Neuron (in vitro differentiated cells): Measurements from ENCODE around the gene SMYD3.

Experiments
- H2AFZ ChIP-seq: one replicate; pipeline ENCODE4 v1.6.1; 2013; ENCODE audit warnings: low read depth, mild to moderate bottlenecking, inconsistent platforms, low read length, moderate library complexity
- H3K27me3 ChIP-seq: one replicate; pipeline ENCODE4 v1.6.1; 2013; ENCODE audit warnings: low read length; ENCODE audit not compliant: insufficient read depth
- H3K36me3 ChIP-seq: one replicate; pipeline ENCODE4 v1.6.1; 2013; ENCODE audit warnings: low read length; ENCODE audit not compliant: insufficient read depth
- H3K4me1 ChIP-seq: one replicate; pipeline ENCODE4 v1.6.1; 2013; ENCODE audit warnings: low read length; ENCODE audit not compliant: insufficient read depth
- H3K4me3 ChIP-seq: 2 replicates; pipeline ENCODE4 v1.5.1; 2013; ENCODE audit warnings: mild to moderate bottlenecking, low read length, moderate library complexity
- H3K9me3 ChIP-seq: one replicate; pipeline ENCODE4 v1.6.1; 2013; ENCODE audit warnings: low read length

Gene SMYD3

GRCh38 chr1:246416261-246416660 lies 90.8 kb downstream of the SMYD3 start:
- no peak overlapping the region for H3K4me3 ChIP-seq

GRCh38 chr1:246415028-246415427 lies 92.1 kb downstream of the SMYD3 start:
- Histone ChIP-seq H3K4me3 (no peak overlapping the region), H3K36me3 (no peaks in the 10 kb centered on the region), H2AFZ (no peak overlapping the region), H3K27me3 (no peaks in the 10 kb centered on the region), H3K4me1 (no peaks in the 10 kb centered on the region), H3K9me3 (peaks cover 8% of the 10 kb centered on the region)

More at GRCh38 chr1:246416261-246416660, 90.8 kb downstream of the SMYD3 start:
- Histone ChIP-seq H3K4me1 (no peaks in the 10 kb centered on the region), H3K36me3 (no peaks in the 10 kb centered on the region), H3K27me3 (no peaks in the 10 kb centered on the region), H3K9me3 (peaks cover 8% of the 10 kb centered on the region), H2AFZ (no peak overlapping the region)

GRCh38 chr1:246413430-246413829 lies 93.6 kb downstream of the SMYD3 start:
- Histone ChIP-seq H3K27me3 (no peaks in the 10 kb centered on the region), H3K36me3 (no peaks in the 10 kb centered on the region), H3K4me1 (no peaks in the 10 kb centered on the region), H3K9me3 (peaks cover 4% of the 10 kb centered on the region), H2AFZ (no peak overlapping the region), H3K4me3 (no peak overlapping the region)

GRCh38 chr1:246404078-246404477 lies 103.0 kb downstream of the SMYD3 start:
- no peaks in the 10 kb centered on the region for H3K4me1 ChIP-seq
- H3K36me3 ChIP-seq = no peaks in the 10 kb centered on the region
- H3K27me3 ChIP-seq = no peaks in the 10 kb centered on the region
- no peaks in the 10 kb centered on the region for H3K9me3 ChIP-seq
- no peak overlapping the region for H3K4me3 ChIP-seq
- H2AFZ ChIP-seq = no peak overlapping the region

DNA sequence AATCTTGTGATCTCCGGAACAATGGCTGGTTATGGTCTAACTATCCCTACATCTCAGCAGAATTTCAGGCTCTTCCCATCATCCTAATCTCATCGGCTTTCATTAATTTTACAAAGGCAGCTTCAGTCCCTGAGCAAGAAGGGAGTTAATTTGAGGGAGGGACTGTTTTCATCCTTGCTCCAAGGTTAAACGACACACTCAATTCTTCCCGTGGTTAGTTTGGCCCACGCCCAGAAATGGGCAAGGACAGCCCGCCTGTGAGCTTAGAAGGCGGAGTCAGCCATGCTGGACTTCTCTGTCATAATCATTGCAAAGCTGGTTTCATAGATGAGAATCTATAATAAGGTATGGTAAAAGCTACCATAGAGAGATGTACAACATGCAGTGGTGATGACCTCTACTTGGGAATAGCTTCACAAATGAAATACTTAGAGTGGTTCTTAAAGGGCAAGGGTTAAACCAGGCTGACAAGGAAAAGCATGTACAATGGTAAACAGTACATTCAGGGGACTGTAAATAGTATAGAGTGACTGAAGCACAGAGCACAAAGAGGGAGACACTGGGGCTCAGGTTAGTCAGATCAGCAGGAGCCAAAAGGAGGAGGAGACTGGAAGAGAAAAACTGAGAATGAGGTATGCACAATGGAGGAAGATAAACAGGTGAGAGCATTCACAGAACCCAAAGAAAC lies 108.8 kb downstream of the SMYD3 start:
- H3K9me3 ChIP-seq = no peaks in the 10 kb centered on the region
- H3K4me3 ChIP-seq = no peak overlapping the region
- no peak overlapping the region for H2AFZ ChIP-seq
- H3K4me1 ChIP-seq = no peaks in the 10 kb centered on the region
- no peaks in the 10 kb centered on the region for H3K27me3 ChIP-seq
- no peaks in the 10 kb centered on the region for H3K36me3 ChIP-seq

GRCh38 chr1:246397046-246397445 lies 110.0 kb downstream of the SMYD3 start:
- no peak overlapping the region for H2AFZ ChIP-seq
- no peaks in the 10 kb centered on the region for H3K4me1 ChIP-seq
- no peaks in the 10 kb centered on the region for H3K27me3 ChIP-seq
- H3K36me3 ChIP-seq = no peaks in the 10 kb centered on the region
- H3K9me3 ChIP-seq = no peaks in the 10 kb centered on the region
- H3K4me3 ChIP-seq = no peak overlapping the region

GRCh38 chr1:246396322-246396721 lies 110.8 kb downstream of the SMYD3 start:
- no peak overlapping the region for H2AFZ ChIP-seq
- H3K4me3 ChIP-seq = no peak overlapping the region
- no peaks in the 10 kb centered on the region for H3K36me3 ChIP-seq
- no peaks in the 10 kb centered on the region for H3K27me3 ChIP-seq
- H3K9me3 ChIP-seq = no peaks in the 10 kb centered on the region
- H3K4me1 ChIP-seq = no peaks in the 10 kb centered on the region

GRCh38 chr1:246394121-246394520 lies 113.0 kb downstream of the SMYD3 start:
- Histone ChIP-seq H3K9me3 (peaks cover 1% of the 10 kb centered on the region), H3K4me1 (no peaks in the 10 kb centered on the region), H3K36me3 (no peaks in the 10 kb centered on the region), H2AFZ (no peak overlapping the region), H3K27me3 (no peaks in the 10 kb centered on the region), H3K4me3 (no peak overlapping the region)

GRCh38 chr1:246390855-246391254 lies 116.2 kb downstream of the SMYD3 start:
- H2AFZ ChIP-seq = no peak overlapping the region
- H3K27me3 ChIP-seq = no peaks in the 10 kb centered on the region
- no peak overlapping the region for H3K4me3 ChIP-seq
- H3K36me3 ChIP-seq = no peaks in the 10 kb centered on the region
- H3K9me3 ChIP-seq = peaks cover 1% of the 10 kb centered on the region
- no peaks in the 10 kb centered on the region for H3K4me1 ChIP-seq

GRCh38 chr1:246384616-246385015 lies 122.5 kb downstream of the SMYD3 start:
- H2AFZ ChIP-seq = no peak overlapping the region
- no peaks in the 10 kb centered on the region for H3K27me3 ChIP-seq
- no peaks in the 10 kb centered on the region for H3K36me3 ChIP-seq
- H3K4me1 ChIP-seq = no peaks in the 10 kb centered on the region
- H3K4me3 ChIP-seq = no peak overlapping the region
- H3K9me3 ChIP-seq = no peaks in the 10 kb centered on the region

GRCh38 chr1:246383791-246384190 lies 123.3 kb downstream of the SMYD3 start:
- no peaks in the 10 kb centered on the region for H3K4me1 ChIP-seq
- no peak overlapping the region for H3K4me3 ChIP-seq
- no peaks in the 10 kb centered on the region for H3K9me3 ChIP-seq
- no peaks in the 10 kb centered on the region for H3K27me3 ChIP-seq
- H2AFZ ChIP-seq = no peak overlapping the region
- H3K36me3 ChIP-seq = no peaks in the 10 kb centered on the region

DNA sequence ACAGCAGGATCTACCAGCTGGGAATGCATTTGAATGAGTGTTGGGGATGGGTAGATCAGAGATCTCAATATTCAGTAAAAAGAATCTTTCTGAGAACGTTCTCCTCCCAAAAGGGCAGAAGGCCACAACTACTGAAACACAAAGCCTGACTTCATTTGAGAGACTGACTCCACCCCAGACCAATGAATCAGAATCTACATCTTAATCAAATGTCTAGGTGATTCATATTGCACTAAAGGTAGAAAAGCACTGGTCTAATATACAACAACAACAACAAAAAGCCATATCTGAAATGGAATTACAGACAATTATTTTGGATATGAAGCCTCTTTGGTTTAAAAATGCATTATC lies 123.9 kb downstream of the SMYD3 start:
- H3K36me3 ChIP-seq = no peaks in the 10 kb centered on the region
- H3K4me1 ChIP-seq = peaks cover 2% of the 10 kb centered on the region
- no peaks in the 10 kb centered on the region for H3K9me3 ChIP-seq
- H3K27me3 ChIP-seq = no peaks in the 10 kb centered on the region
- no peak overlapping the region for H2AFZ ChIP-seq
- H3K4me3 ChIP-seq = no peak overlapping the region

DNA sequence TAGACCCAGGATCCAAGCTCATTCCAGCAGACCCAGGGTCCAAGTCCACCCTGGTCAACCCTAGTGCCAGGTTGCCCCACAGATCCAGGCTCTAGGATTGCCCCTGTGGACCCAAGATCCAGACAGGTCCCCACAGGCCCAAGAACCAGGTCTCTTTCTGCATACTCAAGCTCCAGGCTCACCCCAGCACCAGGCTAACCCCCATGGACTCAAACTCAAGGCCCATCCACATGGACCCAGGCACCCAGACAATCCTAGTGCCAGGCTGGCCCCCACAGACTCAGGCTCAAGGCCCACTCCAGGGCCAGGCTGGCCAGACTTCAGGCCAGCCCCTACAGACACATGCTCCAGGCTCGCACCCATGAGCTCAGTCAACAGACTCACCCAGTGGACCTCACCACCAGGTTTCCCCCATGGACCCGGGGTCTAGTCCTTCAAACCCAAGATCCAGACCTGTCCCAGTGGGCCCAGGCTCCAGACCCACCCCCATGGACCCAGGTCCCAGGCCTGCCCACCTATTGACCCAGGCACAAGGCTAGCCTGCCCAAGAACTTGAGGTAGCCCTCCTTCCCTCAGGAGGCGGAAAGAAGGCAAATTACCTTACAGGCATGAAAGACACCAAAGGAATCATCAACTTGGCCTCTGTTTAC lies 124.4 kb downstream of the SMYD3 start:
- no peaks in the 10 kb centered on the region for H3K36me3 ChIP-seq
- H3K4me1 ChIP-seq = peaks cover 7% of the 10 kb centered on the region
- H3K9me3 ChIP-seq = no peaks in the 10 kb centered on the region
- no peak overlapping the region for H3K4me3 ChIP-seq
- no peaks in the 10 kb centered on the region for H3K27me3 ChIP-seq
- no peak overlapping the region for H2AFZ ChIP-seq

DNA sequence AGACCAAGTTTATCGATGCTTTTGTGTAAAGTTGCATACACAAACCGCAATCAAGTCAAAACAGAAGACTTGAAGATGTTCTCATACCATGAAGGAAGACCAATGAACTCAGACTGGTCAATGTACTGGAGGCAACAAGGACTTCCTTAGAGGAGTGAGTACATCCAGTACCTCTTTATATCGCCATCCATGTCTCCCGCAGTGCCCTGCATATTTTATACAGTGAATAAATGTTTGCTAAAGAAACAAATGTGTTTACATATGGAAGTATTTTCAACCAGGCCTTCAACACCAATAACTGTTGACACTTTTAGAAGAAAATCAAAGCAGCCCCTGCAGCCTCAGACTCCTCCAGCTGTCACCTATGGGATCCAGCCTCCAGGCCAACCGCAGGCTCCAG lies 125.6 kb downstream of the SMYD3 start:
- no peak overlapping the region for H2AFZ ChIP-seq
- H3K4me1 ChIP-seq = peaks cover 10% of the 10 kb centered on the region
- H3K4me3 ChIP-seq = no peak overlapping the region
- no peaks in the 10 kb centered on the region for H3K27me3 ChIP-seq
- no peaks in the 10 kb centered on the region for H3K9me3 ChIP-seq
- no peaks in the 10 kb centered on the region for H3K36me3 ChIP-seq
